ENCODE measurements around the gene PLS1. TPM values are rescaled to one million over a fixed set of nuclear protein-coding genes. Genes with fewer than 3 reads are reported as not detected.

PLS1 gene
- total RNA-seq, 2 experiments from 2014 or later = 0.63 to 0.92 TPM

DNA sequence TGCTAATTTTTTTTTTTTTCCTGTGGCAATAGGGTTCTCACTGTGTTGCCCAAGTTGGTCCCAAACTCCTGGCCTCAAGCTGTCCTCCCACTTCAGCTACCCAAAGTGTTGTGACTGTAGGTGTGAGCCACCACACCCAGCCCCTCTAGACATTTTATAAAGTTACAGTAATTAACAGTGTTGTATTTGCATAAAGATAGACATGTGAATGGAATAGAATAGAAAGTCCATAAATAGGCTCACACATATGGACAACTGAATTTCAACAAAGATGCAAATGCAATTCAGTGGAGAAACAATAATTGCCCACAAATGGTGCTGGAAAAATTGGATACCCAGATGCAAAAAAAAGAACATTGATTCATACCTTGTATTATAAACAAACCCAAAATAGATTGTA, 39.9 kb downstream of the PLS1 start:
- no peak overlapping the region for H3K27ac ChIP-seq (ENCODE audit: low read depth in 1 of 2, low read length in 2 of 2)
- H3K27me3 Mint-ChIP-seq = no peaks in the 10 kb centered on the region
- H3K4me3 Mint-ChIP-seq = no peak overlapping the region
- TF ChIP-seq, protein P1, sequence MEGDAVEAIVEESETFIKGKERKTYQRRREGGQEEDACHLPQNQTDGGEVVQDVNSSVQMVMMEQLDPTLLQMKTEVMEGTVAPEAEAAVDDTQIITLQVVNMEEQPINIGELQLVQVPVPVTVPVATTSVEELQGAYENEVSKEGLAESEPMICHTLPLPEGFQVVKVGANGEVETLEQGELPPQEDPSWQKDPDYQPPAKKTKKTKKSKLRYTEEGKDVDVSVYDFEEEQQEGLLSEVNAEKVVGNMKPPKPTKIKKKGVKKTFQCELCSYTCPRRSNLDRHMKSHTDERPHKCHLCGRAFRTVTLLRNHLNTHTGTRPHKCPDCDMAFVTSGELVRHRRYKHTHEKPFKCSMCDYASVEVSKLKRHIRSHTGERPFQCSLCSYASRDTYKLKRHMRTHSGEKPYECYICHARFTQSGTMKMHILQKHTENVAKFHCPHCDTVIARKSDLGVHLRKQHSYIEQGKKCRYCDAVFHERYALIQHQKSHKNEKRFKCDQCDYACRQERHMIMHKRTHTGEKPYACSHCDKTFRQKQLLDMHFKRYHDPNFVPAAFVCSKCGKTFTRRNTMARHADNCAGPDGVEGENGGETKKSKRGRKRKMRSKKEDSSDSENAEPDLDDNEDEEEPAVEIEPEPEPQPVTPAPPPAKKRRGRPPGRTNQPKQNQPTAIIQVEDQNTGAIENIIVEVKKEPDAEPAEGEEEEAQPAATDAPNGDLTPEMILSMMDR (IDR thresholded peaks at IDR 0.05) = no peak
- no peaks in the 10 kb centered on the region for H3K27me3 ChIP-seq (ENCODE audit: control insufficient read depth in 1 of 2, insufficient read depth in 2 of 2, low read length in 2 of 2)
- H3K4me3 ChIP-seq (ENCODE audit: low read length) = no peak overlapping the region
- H3K27ac Mint-ChIP-seq = no peak overlapping the region
- no peaks in the 10 kb centered on the region for H3K4me1 ChIP-seq (ENCODE audit: insufficient read depth, low read length)
- ChIA-PET CTCF (interaction anchor here (0.7 kb wide), 1 partner anchor 23 kb away, joined by 3 read pairs; no protein-coding TSS in a partner anchor), POLR2A (no interaction called here)
- H3K9me3 Mint-ChIP-seq = no peaks in the 10 kb centered on the region
- ATAC-seq (ENCODE audit: poor library complexity) = no peak
- H3K36me3 Mint-ChIP-seq (ENCODE audit: low read depth) = no peaks in the 10 kb centered on the region
- no peak for DNase-seq
- intact Hi-C loops (cut with DNase I, micrococcal nuclease) = no loop called here
- H3K4me1 Mint-ChIP-seq (ENCODE audit: low read depth) = no peaks in the 10 kb centered on the region
- no peaks in the 10 kb centered on the region for H3K36me3 ChIP-seq (ENCODE audit: insufficient read depth, low read length)
- H3K9me3 ChIP-seq (ENCODE audit: control insufficient read depth in 1 of 2, insufficient read depth in 1 of 2, low read length in 2 of 2) = no peaks in the 10 kb centered on the region

DNA sequence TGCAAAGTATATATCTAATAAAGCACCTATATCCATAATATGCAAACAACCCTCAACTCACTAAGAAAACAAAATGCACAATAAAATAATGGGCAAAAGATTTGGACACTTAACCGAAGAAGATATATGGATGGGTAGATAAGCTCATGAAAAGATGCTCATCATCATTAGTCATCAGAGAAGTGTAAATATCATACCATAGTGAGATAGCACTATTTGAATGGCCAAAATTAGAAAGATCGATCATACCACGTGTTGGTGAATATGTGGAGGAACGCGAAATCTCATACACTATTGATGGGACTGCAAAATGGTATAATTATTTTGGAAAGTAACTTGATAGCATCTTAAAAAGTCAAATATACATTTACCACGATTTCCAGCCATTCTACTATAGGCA, 40.5 kb downstream of the PLS1 start:
- Histone ChIP-seq H3K4me3 (ENCODE audit: low read length) (no peak overlapping the region), H3K27me3 (ENCODE audit: control insufficient read depth in 1 of 2, insufficient read depth in 2 of 2, low read length in 2 of 2) (no peaks in the 10 kb centered on the region), H3K4me1 (ENCODE audit: insufficient read depth, low read length) (no peaks in the 10 kb centered on the region), H3K36me3 (ENCODE audit: insufficient read depth, low read length) (no peaks in the 10 kb centered on the region), H3K9me3 (ENCODE audit: control insufficient read depth in 1 of 2, insufficient read depth in 1 of 2, low read length in 2 of 2) (no peaks in the 10 kb centered on the region), H3K27ac (ENCODE audit: low read depth in 1 of 2, low read length in 2 of 2) (no peak overlapping the region)
- H3K4me1 Mint-ChIP-seq (ENCODE audit: low read depth) = no peaks in the 10 kb centered on the region
- H3K9me3 Mint-ChIP-seq = no peaks in the 10 kb centered on the region
- H3K27me3 Mint-ChIP-seq = no peaks in the 10 kb centered on the region
- POLR2A ChIA-PET = interaction anchor here (0.5 kb wide), 1 partner anchor 274 kb away, joined by 3 read pairs; no protein-coding TSS in a partner anchor
- CTCF ChIA-PET = no interaction called here
- ATAC-seq (ENCODE audit: poor library complexity) = no peak
- H3K27ac Mint-ChIP-seq = no peak overlapping the region
- TF ChIP-seq, protein P1 (IDR thresholded peaks at IDR 0.05) = no peak
- no peak for DNase-seq
- no peak overlapping the region for H3K4me3 Mint-ChIP-seq
- intact Hi-C loops (cut with DNase I, micrococcal nuclease) = no loop called here
- H3K36me3 Mint-ChIP-seq (ENCODE audit: low read depth) = no peaks in the 10 kb centered on the region

DNA sequence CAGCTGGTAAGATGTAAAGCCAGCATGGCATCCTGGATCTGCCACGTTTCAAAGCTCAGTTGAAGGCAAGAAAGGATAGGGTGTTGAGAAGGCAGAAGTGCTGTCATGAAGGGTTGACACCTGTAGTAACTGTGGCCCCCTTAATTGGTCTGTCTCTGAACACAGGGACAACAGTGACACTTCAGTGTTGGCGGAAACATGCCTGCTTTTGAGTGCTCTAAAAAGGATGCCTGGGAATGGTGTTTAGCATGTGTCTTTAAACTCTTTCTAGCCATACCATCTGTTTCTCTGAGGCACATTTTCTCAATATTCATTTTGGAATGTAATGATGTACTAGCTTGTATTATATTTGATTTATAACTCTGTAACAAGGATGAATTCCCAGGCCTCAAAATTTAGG, 42.1 kb downstream of the PLS1 start:
- Histone ChIP-seq H3K4me3 (ENCODE audit: low read length) (no peak overlapping the region), H3K36me3 (ENCODE audit: insufficient read depth, low read length) (no peaks in the 10 kb centered on the region), H3K4me1 (ENCODE audit: insufficient read depth, low read length) (no peaks in the 10 kb centered on the region), H3K9me3 (ENCODE audit: control insufficient read depth in 1 of 2, insufficient read depth in 1 of 2, low read length in 2 of 2) (no peaks in the 10 kb centered on the region), H3K27ac (ENCODE audit: low read depth in 1 of 2, low read length in 2 of 2) (no peak overlapping the region), H3K27me3 (ENCODE audit: control insufficient read depth in 1 of 2, insufficient read depth in 2 of 2, low read length in 2 of 2) (no peaks in the 10 kb centered on the region)
- intact Hi-C loops (cut with DNase I, micrococcal nuclease) = no loop called here
- no peak for DNase-seq
- no peak for ATAC-seq (ENCODE audit: poor library complexity)
- no peak overlapping the region for H3K4me3 Mint-ChIP-seq
- H3K4me1 Mint-ChIP-seq (ENCODE audit: low read depth) = no peaks in the 10 kb centered on the region
- no peak overlapping the region for H3K27ac Mint-ChIP-seq
- TF ChIP-seq, protein P1 (IDR thresholded peaks at IDR 0.05) = no peak
- ChIA-PET CTCF (no interaction called here), POLR2A (no interaction called here)
- H3K9me3 Mint-ChIP-seq = no peaks in the 10 kb centered on the region
- H3K27me3 Mint-ChIP-seq = no peaks in the 10 kb centered on the region
- H3K36me3 Mint-ChIP-seq (ENCODE audit: low read depth) = no peaks in the 10 kb centered on the region
